ENCODE data around the gene GPR162.

Gene GPR162, protein sequence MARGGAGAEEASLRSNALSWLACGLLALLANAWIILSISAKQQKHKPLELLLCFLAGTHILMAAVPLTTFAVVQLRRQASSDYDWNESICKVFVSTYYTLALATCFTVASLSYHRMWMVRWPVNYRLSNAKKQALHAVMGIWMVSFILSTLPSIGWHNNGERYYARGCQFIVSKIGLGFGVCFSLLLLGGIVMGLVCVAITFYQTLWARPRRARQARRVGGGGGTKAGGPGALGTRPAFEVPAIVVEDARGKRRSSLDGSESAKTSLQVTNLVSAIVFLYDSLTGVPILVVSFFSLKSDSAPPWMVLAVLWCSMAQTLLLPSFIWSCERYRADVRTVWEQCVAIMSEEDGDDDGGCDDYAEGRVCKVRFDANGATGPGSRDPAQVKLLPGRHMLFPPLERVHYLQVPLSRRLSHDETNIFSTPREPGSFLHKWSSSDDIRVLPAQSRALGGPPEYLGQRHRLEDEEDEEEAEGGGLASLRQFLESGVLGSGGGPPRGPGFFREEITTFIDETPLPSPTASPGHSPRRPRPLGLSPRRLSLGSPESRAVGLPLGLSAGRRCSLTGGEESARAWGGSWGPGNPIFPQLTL

DNA sequence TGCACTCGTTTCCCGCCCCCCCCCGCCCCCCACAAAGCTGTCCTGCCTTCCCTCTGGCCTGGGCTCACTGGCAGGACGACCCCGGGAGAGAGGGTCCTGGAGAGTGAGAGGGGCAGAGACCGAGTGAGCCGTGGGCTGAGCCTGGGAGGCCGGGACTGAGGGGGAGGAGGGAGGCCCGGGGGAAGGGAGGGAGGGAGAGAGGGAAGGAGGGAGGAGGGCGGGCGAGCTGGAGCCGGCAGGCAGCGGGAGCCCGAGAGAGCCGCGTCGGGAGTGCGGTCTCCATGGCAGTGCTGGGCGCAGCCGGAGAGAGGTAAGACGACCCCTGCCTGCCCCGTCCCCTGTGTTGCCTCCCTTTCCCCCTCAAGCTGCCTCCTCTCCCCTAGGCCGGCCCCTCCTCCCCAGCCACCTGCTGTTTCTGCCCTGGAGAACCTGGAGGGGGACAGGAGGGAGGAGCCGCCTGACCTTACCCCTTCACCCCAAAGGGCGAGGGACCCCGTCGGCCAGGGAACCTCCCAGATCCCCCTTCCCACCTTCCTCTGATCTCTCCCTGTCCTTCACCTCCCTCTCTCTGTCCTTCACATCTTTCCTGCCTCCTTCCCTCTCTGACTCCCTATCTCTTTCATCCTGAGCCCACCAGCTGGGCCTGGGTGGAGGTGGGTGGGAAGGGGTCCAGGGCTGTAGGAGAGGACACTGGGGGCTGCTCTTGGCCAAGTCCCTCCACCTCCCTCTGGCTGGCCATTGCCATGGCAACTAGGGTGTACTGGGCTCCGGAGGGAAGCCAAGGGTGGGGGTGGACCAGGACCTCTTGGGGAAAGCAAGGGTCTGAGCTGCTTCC, at the start of gene GPR162:
TSS of gene GPR162 (plus strand) at position 231 of the 835 bp plus-strand sequence. CDS start 2,078 bp downstream, outside the sequence.
- no peak for DNase-seq (ENCODE audit: extremely low read depth in 1 of 2, low read depth in 1 of 2)

DNA sequence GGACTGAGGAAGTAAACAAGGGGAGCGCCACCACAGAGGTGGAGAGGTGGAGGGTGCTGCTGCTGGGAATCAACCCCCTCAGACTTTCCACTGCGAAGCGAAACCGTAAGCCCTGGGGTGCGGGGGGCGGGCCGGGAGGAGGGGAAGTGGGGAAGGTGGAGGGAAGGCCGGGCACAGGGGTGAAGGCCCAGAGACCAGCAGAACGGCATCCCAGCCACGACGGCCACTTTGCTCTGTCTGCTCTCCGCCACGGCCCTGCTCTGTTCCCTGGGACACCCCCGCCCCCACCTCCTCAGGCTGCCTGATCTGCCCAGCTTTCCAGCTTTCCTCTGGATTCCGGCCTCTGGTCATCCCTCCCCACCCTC, 49.3 kb upstream of the GPR162 start, which contains the start of gene LAG3:
TSS of gene LAG3 (plus strand) at position 190 of the 365 bp plus-strand sequence. CDS start 333 bp downstream, outside the sequence.
- peak in 1 of 2 donors; percentile 76 for DNase-seq (ENCODE audit: extremely low read depth in 1 of 2, low read depth in 1 of 2)

DNA sequence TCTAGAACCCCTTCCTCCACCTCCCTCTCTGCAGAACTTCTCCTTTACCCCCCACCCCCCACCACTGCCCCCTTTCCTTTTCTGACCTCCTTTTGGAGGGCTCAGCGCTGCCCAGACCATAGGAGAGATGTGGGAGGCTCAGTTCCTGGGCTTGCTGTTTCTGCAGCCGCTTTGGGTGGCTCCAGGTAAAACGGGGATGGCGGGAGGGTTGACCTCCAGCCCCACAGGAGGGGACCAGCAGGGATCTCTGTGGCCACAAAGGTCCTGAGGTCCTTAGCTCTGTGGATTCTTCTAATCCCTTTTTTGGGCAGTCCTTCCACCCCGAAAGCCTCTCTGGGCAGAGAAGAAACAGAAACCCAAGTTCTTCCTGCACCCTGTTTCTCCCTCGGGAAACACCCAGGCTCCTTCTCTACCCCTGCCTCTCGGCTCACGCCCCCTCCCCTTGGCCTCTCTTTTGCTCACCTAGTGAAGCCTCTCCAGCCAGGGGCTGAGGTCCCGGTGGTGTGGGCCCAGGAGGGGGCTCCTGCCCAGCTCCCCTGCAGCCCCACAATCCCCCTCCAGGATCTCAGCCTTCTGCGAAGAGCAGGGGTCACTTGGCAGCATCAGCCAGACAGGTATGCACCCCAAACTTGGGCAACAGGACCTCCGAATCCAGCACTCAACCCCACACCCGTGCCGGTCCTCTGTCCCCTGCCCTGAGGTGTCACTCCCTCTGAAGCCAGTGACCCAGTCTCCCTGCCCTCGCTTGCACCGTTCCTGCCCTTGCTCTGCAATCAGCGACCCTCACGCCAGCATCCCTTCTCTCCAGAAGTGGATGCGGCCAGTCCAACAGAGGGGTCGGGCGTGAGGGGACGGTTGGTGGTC, 48.7 kb upstream of the GPR162 start:
- DNase-seq (ENCODE audit: extremely low read depth in 1 of 2, low read depth in 1 of 2), result no peak

DNA sequence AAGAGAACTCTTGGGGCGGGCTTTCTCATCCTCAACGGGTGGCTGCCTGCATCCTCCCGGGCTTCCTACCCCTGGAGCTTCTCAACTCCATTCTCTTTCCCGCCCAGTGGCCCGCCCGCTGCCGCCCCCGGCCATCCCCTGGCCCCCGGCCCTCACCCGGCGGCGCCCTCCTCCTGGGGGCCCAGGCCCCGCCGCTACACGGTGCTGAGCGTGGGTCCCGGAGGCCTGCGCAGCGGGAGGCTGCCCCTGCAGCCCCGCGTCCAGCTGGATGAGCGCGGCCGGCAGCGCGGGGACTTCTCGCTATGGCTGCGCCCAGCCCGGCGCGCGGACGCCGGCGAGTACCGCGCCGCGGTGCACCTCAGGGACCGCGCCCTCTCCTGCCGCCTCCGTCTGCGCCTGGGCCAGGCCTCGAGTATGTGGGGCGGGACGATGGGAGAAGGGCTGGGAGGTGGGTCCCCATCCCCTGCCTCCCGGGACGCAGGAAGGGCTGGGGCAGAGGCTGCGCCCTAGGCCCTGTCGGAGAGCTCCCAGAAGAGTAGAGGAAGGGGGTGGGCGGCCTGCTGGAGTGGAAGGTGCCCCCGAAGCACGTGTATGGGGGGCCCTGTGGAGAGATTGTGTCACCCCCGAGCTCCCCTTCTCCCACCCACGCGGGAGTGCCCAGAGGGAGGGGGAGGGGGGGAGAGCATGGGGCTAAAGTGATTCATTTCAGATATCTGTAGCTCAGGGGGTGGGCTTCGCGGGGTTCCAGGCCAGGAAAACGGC, 47.9 kb upstream of the GPR162 start:
- DNase-seq (ENCODE audit: extremely low read depth in 1 of 2, low read depth in 1 of 2), result peak in 1 of 2 donors; percentile 86

DNA sequence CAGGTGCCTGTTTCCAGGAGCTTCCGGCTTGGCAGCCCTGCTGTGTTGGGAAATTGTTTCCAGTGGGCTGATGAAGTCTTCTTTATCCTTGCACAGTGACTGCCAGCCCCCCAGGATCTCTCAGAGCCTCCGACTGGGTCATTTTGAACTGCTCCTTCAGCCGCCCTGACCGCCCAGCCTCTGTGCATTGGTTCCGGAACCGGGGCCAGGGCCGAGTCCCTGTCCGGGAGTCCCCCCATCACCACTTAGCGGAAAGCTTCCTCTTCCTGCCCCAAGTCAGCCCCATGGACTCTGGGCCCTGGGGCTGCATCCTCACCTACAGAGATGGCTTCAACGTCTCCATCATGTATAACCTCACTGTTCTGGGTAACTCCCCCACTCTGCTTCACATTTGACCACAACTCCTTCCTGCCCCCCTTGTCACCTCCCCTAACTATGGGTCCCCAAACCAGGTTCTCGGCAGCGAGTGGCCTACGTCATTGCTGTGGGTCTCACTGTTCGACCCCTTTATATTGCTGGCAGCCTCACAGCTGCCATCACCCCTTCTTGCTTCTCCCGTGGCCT, 47.0 kb upstream of the GPR162 start:
- DNase-seq (ENCODE audit: extremely low read depth in 1 of 2, low read depth in 1 of 2), result peak in 1 of 2 donors; percentile 62

DNA sequence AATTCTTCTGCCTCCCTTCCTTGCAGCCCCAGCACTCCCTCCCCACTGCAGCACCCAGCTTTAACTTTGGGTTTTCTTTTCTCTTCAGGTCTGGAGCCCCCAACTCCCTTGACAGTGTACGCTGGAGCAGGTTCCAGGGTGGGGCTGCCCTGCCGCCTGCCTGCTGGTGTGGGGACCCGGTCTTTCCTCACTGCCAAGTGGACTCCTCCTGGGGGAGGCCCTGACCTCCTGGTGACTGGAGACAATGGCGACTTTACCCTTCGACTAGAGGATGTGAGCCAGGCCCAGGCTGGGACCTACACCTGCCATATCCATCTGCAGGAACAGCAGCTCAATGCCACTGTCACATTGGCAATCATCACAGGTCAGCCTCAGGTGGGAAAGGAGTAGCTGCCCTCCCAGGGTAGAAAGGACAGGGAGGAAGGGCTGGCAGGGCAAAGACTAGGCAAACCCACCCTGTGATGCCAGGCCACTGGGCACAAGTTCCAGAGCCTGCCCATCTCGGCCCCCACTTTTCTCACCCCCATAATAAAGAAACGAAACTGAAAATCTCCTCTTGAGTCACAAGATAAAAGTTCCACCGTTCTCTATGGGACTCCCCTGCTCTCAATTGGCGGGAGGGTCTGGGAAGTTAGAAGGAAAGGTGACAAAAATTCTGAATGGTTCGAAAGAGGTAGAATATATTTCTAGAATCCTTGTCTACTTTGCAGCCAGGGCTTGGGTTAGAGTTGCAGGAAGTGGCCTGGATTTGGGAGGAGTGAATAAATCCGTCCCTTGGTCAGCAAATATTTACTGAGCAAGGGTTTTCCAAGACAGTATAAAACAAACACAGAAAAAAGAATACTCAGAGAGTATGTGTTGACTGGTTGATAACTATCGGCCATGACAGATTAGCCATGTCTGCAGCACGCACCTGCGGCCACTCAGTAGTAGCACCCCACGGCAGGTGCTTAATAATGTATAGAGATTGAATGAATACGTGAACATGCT, 46.1 kb upstream of the GPR162 start:
- no peak for DNase-seq (ENCODE audit: extremely low read depth in 1 of 2, low read depth in 1 of 2)

DNA sequence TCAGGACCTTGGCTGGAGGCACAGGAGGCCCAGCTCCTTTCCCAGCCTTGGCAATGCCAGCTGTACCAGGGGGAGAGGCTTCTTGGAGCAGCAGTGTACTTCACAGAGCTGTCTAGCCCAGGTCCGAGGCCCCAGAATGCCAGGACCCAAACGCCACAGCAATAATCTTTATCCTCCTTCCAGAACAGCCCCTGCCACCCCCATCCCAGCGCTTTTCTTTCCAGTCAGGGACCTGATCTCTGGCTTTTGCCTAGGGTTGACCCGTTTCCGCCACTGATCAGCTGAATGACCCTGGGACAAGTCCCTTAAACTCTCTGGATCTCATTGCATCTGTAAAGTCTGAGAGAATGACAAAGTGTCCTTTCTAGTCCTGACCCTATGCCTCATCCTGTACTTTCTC, 44.2 kb upstream of the GPR162 start:
- no peak for DNase-seq (ENCODE audit: extremely low read depth in 1 of 2, low read depth in 1 of 2)

DNA sequence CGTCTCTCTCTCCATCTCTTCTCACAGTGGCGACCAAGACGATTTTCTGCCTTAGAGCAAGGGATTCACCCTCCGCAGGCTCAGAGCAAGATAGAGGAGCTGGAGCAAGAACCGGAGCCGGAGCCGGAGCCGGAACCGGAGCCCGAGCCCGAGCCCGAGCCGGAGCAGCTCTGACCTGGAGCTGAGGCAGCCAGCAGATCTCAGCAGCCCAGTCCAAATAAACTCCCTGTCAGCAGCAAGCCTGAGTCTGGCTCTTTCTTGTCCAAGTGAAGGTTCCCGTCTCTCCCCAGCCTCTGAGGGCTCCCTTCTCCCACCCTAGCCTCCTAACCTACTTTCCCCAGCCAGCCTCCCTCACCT, 43.4 kb upstream of the GPR162 start:
- no peak for DNase-seq (ENCODE audit: extremely low read depth in 1 of 2, low read depth in 1 of 2)

DNA sequence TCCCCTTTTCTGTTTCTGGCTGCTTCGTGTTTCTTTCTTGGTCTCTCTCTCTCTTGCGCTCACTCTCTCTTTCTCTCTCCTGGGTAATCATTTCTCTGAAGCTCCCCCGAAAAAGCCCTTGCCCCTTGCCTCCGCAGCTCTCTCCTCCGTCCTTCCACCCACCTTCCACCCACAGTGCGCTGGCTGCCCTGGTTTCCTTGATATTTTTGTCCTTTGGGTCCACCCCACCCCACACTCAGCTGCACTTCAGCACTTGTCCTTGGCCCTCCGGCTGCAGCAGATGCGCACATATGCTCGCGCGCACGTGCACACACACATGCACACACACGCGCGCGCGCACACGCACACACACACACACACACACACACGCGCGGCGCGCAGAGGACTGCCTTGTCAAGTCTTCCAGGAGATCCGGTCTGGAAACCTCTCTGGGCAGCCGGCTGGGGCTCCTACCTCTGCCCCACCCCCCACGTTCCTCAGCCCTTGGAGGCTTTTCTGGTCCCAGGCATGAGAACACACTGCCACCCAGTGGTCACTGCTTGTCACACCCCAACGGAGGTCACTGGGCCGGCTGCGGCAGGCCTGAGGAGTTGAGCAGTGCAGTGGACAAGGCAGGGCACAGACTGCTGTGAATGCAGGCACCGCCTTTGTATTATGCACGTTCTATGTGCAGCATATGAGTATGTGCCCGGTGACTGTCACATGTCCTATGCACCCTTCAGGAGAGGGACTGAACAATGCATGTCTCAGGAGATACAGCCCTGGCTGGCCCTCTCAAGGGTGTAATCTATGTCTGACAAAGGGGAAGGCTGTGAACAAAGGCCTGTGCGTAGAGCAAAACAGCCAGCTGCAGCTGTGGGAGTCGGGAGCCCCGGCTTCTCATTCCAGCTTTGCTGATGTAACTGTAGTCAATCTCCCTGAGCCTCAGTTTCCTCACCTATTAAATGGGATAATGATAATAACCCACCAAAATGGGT, 42.8 kb upstream of the GPR162 start:
- peak in 1 of 2 donors; percentile 86 for DNase-seq (ENCODE audit: extremely low read depth in 1 of 2, low read depth in 1 of 2)

DNA sequence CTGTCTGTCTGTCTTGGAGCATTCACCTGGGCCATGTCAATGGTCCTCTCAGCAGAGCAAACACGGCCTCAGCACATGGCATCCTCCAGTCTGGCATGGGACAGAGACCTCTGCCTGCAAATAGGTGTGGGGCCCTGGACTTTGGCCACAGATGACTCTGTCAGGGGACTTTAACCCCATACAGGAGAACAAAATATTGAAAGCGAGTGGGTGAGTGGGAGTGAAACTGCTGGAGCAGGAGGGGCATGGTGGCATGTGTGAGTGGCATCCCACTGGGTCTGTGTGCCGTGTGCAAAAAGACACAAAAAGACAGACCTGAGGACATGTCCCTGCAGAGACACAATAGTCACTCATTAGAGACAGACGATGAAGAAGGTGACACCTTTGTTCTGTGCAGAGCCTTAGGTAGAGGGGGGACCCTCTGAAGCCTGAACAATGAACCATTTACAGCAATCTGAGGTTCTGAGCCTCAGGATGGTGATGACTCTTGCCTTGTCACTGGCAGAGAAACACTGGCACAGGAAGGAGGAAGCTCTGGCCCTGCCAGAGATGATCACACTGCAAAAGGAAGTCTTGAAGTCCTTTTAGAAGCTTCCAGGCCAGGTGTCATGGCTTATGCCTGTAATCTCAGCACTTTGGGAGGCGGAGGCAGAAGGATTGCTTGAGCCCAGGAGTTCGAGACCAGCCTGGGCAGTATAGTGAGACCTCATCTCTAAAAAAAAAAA, 41.8 kb upstream of the GPR162 start:
- no peak for DNase-seq (ENCODE audit: extremely low read depth in 1 of 2, low read depth in 1 of 2)

DNA sequence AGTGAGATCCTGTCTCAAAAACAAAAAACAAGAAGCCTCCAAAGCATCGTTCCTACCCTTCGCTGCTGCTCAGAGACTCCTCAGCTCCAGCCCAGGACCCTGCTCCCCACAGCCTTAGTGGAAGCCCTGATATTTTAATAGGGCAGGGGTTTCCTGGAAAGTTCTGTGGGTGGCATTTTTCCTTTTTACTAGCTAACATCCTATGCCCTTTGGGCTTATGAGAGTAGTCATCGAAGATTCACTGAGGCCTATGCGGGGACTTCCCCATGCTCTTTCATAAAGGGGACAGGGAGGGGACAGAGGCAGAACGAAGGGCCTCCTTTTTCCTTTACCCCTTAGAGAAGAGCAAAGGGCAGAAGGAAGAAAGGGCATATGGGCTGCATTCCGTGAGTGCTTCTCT, 41.0 kb upstream of the GPR162 start:
- no peak for DNase-seq (ENCODE audit: extremely low read depth in 1 of 2, low read depth in 1 of 2)

DNA sequence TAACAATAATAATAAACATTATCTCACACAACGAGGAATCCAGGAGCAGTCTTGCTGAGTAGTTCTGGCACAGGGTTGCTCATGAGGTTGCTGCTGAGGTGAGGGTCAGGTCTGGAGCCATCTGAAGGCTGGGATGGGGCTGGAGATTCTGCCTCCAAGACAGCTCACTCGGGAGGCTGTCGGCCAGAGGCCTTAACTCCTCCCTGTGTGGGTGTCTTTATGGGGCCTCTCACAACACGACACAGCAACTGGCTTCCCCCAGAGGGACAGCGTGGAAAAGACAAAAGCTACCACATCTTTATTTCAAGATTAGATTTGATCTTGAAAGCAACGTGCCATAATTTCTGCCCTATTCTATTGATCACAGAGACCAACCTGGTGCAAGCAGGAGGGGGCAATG, 39.5 kb upstream of the GPR162 start:
- DNase-seq (ENCODE audit: extremely low read depth in 1 of 2, low read depth in 1 of 2), result no peak

DNA sequence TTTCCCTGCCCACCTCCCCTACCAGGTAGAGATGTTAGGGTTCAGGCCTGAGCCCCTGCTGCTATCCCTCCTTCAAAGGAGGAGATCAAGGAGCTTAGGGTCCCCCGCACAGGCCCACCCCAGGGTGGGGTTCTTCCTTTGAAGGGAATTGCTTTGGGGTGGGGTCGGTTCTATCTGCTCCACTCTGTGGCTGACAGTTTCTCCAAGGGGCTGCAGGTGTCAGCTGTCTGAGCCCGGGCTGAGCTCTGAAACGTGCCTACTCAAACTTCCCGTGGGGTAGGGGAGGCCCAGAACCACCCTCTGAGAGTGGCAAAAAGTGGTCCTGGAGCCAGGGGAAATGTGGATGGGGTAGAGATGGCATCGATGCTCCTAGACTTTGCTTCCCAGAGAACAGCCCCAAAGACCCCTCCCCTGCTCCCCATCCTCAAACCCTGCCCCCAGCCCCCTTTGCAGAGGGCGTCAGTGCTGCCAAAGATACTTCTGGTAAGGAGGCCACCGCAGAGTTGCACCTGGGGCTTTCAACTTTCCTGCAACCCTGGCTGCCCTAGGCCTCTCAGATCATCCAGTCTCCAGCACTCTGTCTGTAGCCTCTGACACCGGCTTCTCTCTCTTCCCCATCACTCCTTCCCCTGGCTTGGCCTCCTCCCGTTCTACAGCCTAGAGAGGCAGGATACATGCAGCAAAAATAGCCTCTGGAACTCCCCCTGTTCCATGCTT, 38.6 kb upstream of the GPR162 start:
- no peak for DNase-seq (ENCODE audit: extremely low read depth in 1 of 2, low read depth in 1 of 2)

DNA sequence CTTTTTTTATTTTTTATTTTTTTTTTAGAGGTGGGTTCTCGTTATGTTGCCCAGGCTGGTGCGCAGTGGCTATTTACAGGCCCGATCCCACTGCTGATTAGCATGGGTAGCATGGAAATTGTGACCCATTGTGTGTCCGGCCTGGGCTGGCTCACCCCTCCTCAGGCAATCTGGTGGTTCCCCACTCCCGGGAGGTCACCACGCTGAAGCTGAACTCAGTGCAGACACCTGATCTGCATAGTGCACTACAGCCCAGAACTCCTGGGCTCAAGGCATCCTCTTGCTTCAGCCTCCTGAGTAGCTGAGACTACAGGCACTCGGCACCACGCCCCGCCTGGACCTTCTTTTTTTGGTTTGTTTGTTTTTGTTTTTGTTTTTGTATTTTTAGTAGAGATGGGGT, 37.8 kb upstream of the GPR162 start:
- DNase-seq (ENCODE audit: extremely low read depth in 1 of 2, low read depth in 1 of 2), result no peak

DNA sequence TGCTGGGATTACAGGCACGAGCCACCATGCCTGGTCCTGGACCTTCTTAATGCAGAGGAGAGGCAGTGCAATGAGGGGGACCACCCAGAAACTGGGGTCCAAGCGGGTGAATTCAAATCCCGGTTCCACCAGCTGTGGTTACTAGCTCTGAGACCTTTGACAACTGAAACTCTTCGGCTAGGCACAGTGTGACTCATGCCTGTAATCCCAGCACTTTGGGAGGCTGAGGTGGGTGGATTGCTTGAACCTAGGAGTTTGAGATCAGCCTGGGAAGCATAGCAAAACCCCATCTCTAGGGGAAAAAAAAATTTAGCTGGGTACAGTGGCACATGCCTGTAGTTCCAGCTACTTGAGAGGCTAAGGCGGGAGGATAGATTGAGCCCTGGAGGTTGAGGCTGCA, 37.3 kb upstream of the GPR162 start:
- no peak for DNase-seq (ENCODE audit: extremely low read depth in 1 of 2, low read depth in 1 of 2)

DNA sequence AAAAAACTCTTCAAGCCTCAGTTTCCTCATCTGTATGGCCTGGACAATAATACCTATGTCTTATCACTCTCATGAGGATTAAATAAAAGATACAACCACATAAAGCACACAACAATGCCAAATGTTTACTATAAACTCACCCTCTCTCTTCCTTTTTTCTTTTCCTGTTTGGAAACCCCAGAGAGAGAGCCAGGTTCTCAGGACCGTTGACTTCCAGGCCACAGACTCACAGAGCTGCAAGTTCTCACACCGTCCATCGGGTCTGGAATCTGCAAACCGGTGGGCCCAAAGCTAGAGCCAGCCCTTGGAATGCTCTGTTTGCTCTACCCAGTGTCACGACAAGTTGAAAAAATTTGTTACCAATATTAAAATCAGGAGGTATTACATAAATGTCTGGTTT, 36.9 kb upstream of the GPR162 start:
- DNase-seq (ENCODE audit: extremely low read depth in 1 of 2, low read depth in 1 of 2), result no peak

Measured in stimulated activated CD8-positive, alpha-beta memory T cell treated with anti-CD3 and anti-CD28 coated beads, Interleukin-7, amount 100 ng/mL, for 48 hours (primary cell).